Thymus (tissue), 11 donors: ENCODE data around the gene CNGB1. TPM values are rescaled to one million over a fixed set of nuclear protein-coding genes. Genes with fewer than 3 reads are reported as not detected.
"Not testable (repeated sequence)": the region's sequence is repeated elsewhere in the genome, so short reads cannot be mapped to it uniquely, and the experiment has no call there.

Experiments used
- DNase-seq, 9 donors: peaks; one replicate each; pipeline ENCODE4 v3.0.0-alpha.2; 2013; ENCODE audit warnings: low spot score in 9 of 9, low read depth in 6 of 9, missing footprints in 1 of 9
- H3K27ac ChIP-seq, 2 donors: one replicate each; pipeline ENCODE4 v1.5.1; 2013; ENCODE audit warnings: control low read depth in 1 of 2, low read depth in 1 of 2, low read length in 1 of 2, mild to moderate bottlenecking in 1 of 2, moderate library complexity in 1 of 2
- H3K27me3 ChIP-seq, 2 donors: one replicate each; pipeline ENCODE4 v1.5.1; 2013; ENCODE audit warnings: low read length in 1 of 2; ENCODE audit not compliant: control insufficient read depth in 2 of 2, insufficient read depth in 1 of 2
- H3K36me3 ChIP-seq, 2 donors: one replicate each; pipeline ENCODE4 v1.5.1; 2013; ENCODE audit warnings: low read length in 1 of 2, mild to moderate bottlenecking in 1 of 2, moderate library complexity in 1 of 2; ENCODE audit not compliant: control insufficient read depth in 2 of 2, insufficient read depth in 2 of 2
- H3K4me1 ChIP-seq, 2 donors: one replicate each; pipeline ENCODE4 v1.5.1; 2013; ENCODE audit warnings: low read length in 2 of 2; ENCODE audit not compliant: control insufficient read depth in 2 of 2, insufficient read depth in 2 of 2
- H3K4me3 ChIP-seq, 2 donors: one replicate each; pipeline ENCODE4 v1.5.1; 2013; ENCODE audit warnings: low read length in 2 of 2, control low read depth in 1 of 2, mild to moderate bottlenecking in 1 of 2
- H3K9me3 ChIP-seq, 2 donors: one replicate each; pipeline ENCODE4 v1.5.1; 2013; ENCODE audit warnings: low read length in 1 of 2, mild to moderate bottlenecking in 1 of 2; ENCODE audit not compliant: control insufficient read depth in 2 of 2, insufficient read depth in 1 of 2
- WGBS: extraction: QIAGEN DNeasy Blood & Tissue Kit; methylation state at CpG from one replicate; pipeline ENCODE4 v1.1.7; 2013; 5-methylcytosine and 5-hydroxymethylcytosine counted together
- polyA plus RNA-seq: library from polyadenylated mRNA; stranded (reverse); fragments of 200-250 nt; gene quantifications from one replicate; pipeline ENCODE4 v1.2.3, GENCODE V29; 2013
- total RNA-seq: library from RNA; stranded (reverse); fragments of 120-200 nt; gene quantifications from one replicate; pipeline ENCODE4 v1.2.4, GENCODE V29; 2013
- donor health status: healthy.

The CNGB1 gene
- total and polyA plus RNA-seq, 2 donors = 0.19 to 0.43 TPM

- peaks cover 0 to 9% of the 10 kb centered on the region in 2 donors for H3K9me3 ChIP-seq
- DNase-seq = no peak
- 96% methylated on average over 5 of the region's 5 CpGs for WGBS
- no peak overlapping the region for H3K4me3 ChIP-seq
- peaks cover 14 to 38% of the 10 kb centered on the region in 2 donors for H3K27me3 ChIP-seq
- no peak overlapping the region for H3K27ac ChIP-seq
- H3K4me1 ChIP-seq = peaks cover 7 to 15% of the 10 kb centered on the region in 2 donors
- H3K36me3 ChIP-seq = no peaks in the 10 kb centered on the region
Measured at GRCh38 chr16:57982385-57982784, 11.5 kb upstream of the CNGB1 start.

- Histone ChIP-seq H3K27ac (no peak overlapping the region), H3K9me3 (peaks cover 0 to 9% of the 10 kb centered on the region in 2 donors), H3K4me1 (peaks cover 7 to 15% of the 10 kb centered on the region in 2 donors), H3K4me3 (no peak overlapping the region), H3K27me3 (peaks cover 12 to 31% of the 10 kb centered on the region in 2 donors), H3K36me3 (no peaks in the 10 kb centered on the region)
- 96% methylated on average over 7 of the region's 7 CpGs for WGBS
- no peak for DNase-seq
Measured at GRCh38 chr16:57981636-57982035, 10.7 kb upstream of the CNGB1 start.

- WGBS = 92% methylated on average over 11 of the region's 11 CpGs
Measured at GRCh38 chr16:57979006-57979585, 8.2 kb upstream of the CNGB1 start.

GRCh38 chr16:57978070-57978465 lies 7.1 kb upstream of the CNGB1 start:
- not testable (repeated sequence) for H3K27ac ChIP-seq, H3K4me1 ChIP-seq, H3K27me3 ChIP-seq, H3K4me3 ChIP-seq, H3K36me3 ChIP-seq, DNase-seq, H3K9me3 ChIP-seq
- 94% methylated on average over 2 of the region's 2 CpGs for WGBS

More at GRCh38 chr16:57979006-57979585, 8.2 kb upstream of the CNGB1 start:
- no peak overlapping the region for H3K4me3 ChIP-seq
- peaks cover 2 to 7% of the 10 kb centered on the region in 2 donors for H3K27me3 ChIP-seq
- H3K9me3 ChIP-seq = no peaks in the 10 kb centered on the region
- H3K36me3 ChIP-seq = no peaks in the 10 kb centered on the region
- no peak overlapping the region for H3K27ac ChIP-seq
- H3K4me1 ChIP-seq = peaks cover under 1% of the 10 kb centered on the region in 2 donors
- DNase-seq = no peak

- 96% methylated on average over 12 of the region's 12 CpGs for WGBS
- peaks cover 0 to 2% of the 10 kb centered on the region in 2 donors for H3K27me3 ChIP-seq
Measured at GRCh38 chr16:57977418-57978069, 6.6 kb upstream of the CNGB1 start.

GRCh38 chr16:57976331-57976796 lies 5.4 kb upstream of the CNGB1 start:
- DNase-seq = no peak
- Histone ChIP-seq H3K4me1 (no peaks in the 10 kb centered on the region), H3K9me3 (no peaks in the 10 kb centered on the region), H3K27ac (no peak overlapping the region), H3K4me3 (no peak overlapping the region), H3K27me3 (peaks cover 0 to 2% of the 10 kb centered on the region in 2 donors), H3K36me3 (no peaks in the 10 kb centered on the region)
- 91% methylated on average over 2 of the region's 2 CpGs for WGBS

More at GRCh38 chr16:57977418-57978069, 6.6 kb upstream of the CNGB1 start:
- no peak for DNase-seq
- H3K9me3 ChIP-seq = no peaks in the 10 kb centered on the region
- H3K4me3 ChIP-seq = no peak overlapping the region
- H3K27ac ChIP-seq = no peak overlapping the region
- no peaks in the 10 kb centered on the region for H3K4me1 ChIP-seq
- no peaks in the 10 kb centered on the region for H3K36me3 ChIP-seq

GRCh38 chr16:57972306-57972705 lies 1.4 kb upstream of the CNGB1 start:
- WGBS = 67% methylated on average over 4 of the region's 4 CpGs

GRCh38 chr16:57971848-57972247 lies 920 bp upstream of the CNGB1 start:
- no peaks in the 10 kb centered on the region for H3K9me3 ChIP-seq
- H3K4me3 ChIP-seq = no peak overlapping the region
- H3K36me3 ChIP-seq = no peaks in the 10 kb centered on the region
- H3K27me3 ChIP-seq = no peaks in the 10 kb centered on the region
- H3K4me1 ChIP-seq = no peaks in the 10 kb centered on the region
- 96% methylated on average over 1 of the region's 1 CpG for WGBS
- no peak for DNase-seq
- H3K27ac ChIP-seq = no peak overlapping the region

More at GRCh38 chr16:57972306-57972705, 1.4 kb upstream of the CNGB1 start:
- H3K9me3 ChIP-seq = no peaks in the 10 kb centered on the region
- H3K4me1 ChIP-seq = no peaks in the 10 kb centered on the region
- no peaks in the 10 kb centered on the region for H3K27me3 ChIP-seq
- DNase-seq = no peak
- no peaks in the 10 kb centered on the region for H3K36me3 ChIP-seq
- H3K4me3 ChIP-seq = no peak overlapping the region
- no peak overlapping the region for H3K27ac ChIP-seq

- DNase-seq = no peak
- H3K4me1 ChIP-seq = no peaks in the 10 kb centered on the region
- WGBS = 87% methylated on average over 13 of the region's 13 CpGs
Measured at GRCh38 chr16:57970319-57970718, 609 bp downstream of the CNGB1 start.

More at GRCh38 chr16:57970319-57970718, 609 bp downstream of the CNGB1 start:
- H3K4me3 ChIP-seq = no peak overlapping the region
- no peaks in the 10 kb centered on the region for H3K27me3 ChIP-seq
- H3K36me3 ChIP-seq = no peaks in the 10 kb centered on the region
- no peaks in the 10 kb centered on the region for H3K9me3 ChIP-seq
- H3K27ac ChIP-seq = no peak overlapping the region
